HTERT RPE-1 (cell line): ENCODE data around the gene SLC25A13.

Source experiments
- in situ Hi-C: fragments of 300-500 bp; cut with MboI; formaldehyde crosslinking; loops from 4 replicates; pipeline ENCODE4 v1.14.3; 2020; ENCODE audit warnings: low sequenced_read_pairs

Gene SLC25A13

GRCh38 chr7:96104984-96105383 lies 216.9 kb downstream of the SLC25A13 start:
- in situ Hi-C loops = no loop called here

DNA sequence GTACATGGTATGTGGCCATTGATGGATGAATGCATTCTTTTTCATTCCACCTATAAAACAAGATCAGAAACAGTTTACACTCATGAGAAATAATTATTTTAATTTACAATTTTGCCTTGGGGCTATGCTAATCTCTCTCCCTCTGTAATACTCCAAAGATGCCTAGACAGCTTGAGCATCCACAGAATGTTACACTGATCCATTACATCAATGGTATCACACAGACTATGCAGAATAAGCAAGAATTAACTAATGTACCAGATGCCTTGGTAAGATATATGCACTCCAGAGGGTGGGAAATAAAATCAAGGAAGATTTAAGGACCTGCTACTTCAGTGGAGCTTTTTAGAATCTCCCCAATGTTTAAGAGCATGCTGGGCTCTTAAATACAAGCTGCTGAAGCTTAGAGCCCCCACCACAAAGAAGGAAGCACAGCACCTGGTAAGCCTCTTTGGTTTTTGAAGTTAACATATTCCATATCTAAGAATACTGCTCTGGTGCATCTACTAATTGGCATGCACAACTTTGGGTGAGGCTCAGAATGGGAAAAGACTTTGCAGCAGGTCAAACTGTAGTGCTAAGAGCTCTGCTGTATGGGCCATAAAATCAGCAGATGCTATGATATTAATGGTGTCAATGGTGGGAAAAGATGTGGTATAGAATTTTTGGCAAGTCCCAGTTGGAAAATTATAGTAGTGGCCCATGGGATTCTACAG lies 219.6 kb downstream of the SLC25A13 start:
- in situ Hi-C loops = no loop called here

DNA sequence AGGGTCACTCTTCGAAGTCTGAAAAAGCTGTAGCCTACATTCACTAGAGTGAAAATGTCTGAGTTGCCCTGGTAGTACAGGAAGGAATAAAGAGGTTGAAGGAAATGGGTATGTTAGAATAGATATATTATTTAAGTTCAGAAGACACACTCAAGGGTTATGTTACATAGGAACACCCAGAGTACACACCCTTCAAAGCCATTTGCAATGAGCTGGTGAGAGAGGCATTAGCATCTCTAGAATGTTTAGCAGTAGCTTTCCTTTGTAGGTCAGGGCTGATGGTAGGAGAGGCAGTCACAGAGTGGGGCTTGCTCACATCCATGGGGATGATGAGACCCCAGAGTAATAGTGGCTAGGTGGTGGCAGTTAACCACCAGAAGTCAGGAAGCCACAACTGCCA lies 221.2 kb downstream of the SLC25A13 start:
- in situ Hi-C loops = no loop called here

DNA sequence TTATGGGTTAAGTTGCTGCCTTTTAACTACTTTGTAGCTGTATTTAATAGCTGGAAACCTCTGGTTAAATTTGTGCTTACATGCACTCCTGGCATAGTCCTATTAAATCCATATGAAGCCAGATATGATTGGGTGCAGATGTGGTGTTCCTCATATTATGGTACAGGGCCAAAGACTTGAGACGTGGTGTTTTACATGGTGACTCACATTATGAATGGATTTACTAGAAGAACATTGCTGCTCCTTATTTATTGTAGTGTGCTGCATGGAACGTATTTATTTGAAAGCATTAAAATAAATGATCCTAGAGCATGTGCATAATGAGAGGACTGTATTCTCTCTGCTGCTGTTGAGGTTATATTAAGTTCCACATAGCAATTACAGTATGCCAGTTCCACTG lies 224.1 kb downstream of the SLC25A13 start:
- in situ Hi-C loops = no loop called here

DNA sequence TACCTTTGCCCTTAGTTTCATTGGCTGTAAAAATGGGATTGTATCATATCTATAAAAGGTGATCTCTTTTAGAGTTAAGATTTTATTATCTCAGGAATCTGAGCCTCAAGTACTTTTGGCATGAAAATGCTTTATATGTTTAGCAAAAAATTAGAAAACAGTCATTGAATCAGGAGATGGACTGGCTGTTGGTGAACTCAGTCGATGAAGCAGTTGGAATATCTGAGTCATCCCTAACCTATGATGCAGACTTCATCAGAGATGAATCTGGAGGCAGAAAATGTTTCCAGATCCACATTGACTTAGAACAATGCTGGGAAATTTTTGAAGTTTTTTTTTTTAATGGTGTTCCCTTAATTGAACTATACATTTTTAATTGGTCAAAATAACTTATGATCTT lies 228.5 kb downstream of the SLC25A13 start:
- in situ Hi-C loops = no loop called here

- in situ Hi-C loops = no loop called here
Measured at GRCh38 chr7:96090756-96091155, 231.1 kb downstream of the SLC25A13 start.

- in situ Hi-C loops = no loop called here
Measured at GRCh38 chr7:96089511-96089910, 232.4 kb downstream of the SLC25A13 start.

- in situ Hi-C loops = no loop called here
Measured at GRCh38 chr7:96088579-96088978, 233.3 kb downstream of the SLC25A13 start.

DNA sequence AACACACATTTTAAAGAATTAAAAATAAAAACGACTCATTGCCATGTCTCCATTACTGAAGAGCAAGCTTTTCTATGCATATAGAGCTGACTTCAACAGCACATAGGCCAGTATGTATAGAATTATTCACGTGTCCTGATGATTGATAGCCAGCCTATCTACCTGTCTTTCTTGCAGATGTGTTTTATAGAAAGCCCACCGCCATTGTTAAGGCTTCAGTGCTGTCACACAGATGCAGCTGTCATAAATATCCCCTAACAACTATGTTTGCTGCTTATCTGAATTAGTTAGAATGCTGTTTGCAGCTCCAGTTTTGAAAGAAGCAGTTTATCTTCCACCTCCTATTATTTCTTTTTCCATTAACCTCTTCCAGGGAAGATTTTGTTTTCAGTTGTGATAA lies 235.9 kb downstream of the SLC25A13 start:
- in situ Hi-C loops = no loop called here

GRCh38 chr7:96084881-96085553 lies 236.9 kb downstream of the SLC25A13 start:
- in situ Hi-C loops = no loop called here

DNA sequence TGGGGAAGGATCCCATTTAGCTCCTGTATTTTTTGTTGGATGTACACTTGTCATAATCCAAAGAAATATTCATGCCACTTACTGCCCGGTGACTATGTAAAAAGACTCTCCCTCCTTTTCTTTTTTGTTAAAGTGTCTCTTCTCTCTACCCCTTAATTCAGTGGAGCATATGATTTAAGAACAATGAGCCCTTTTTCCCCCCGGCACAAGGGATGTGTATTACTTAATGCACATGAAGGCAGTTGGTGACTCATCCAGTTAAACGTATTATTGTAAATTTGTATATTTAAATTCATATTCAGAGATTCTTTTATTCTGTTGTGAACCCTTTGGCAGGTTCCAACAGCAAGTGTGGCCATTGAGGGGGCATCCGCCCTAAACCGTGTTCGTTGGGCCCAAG lies 241.9 kb downstream of the SLC25A13 start:
- in situ Hi-C loops = no loop called here

- in situ Hi-C loops = no loop called here
Measured at GRCh38 chr7:96076350-96076707, 245.6 kb downstream of the SLC25A13 start.

DNA sequence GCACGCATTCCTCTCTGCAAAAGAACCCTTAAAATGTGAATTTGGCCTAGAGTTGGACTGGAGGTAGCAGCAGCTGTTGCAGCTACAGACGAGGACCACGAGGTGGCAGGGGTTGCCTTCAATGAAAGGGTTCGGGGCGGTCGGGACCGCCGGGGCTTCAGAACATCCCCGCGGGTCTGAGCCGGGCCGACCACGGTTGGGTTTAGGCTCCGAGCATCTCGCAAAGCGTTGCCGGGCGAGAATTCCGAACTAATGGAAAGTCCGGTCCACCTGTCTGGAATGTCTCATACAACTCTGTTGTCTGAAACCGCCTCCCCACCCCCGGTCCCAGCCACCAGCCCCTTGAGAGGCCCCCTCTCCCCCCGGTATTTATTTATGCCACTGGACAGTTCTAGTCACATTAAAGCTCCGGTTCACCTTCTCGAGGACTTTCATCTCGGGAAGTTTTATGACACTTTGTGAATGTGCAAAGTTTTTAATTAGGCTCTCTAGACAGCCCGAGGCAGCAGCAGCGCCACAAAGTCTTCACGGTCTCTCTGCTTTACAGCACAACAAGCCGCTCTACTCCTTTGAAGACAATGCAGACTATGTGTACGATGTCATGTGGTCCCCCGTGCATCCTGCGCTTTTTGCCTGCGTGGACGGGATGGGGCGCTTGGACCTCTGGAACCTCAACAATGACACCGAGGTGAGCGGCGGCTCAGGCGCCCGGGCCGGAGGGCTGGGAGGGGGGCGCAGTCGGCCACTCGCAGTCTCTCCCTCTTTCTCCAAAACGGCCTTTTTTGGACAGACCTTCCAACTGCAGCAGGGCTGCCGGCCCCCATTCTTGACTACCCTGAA lies 246.2 kb downstream of the SLC25A13 start:
- in situ Hi-C loops = no loop called here

GRCh38 chr7:96074871-96075270 lies 247.0 kb downstream of the SLC25A13 start:
- in situ Hi-C loops = no loop called here
